Measurements from ENCODE around the gene ATP8A2.

The ATP8A2 gene

GRCh38 chr13:26022538-26023292 is 650.9 kb downstream of the ATP8A2 start:
- no peak for DNase-seq

GRCh38 chr13:26024558-26024957 is 652.8 kb downstream of the ATP8A2 start:
- DNase-seq: no peak

- DNase-seq: no peak
Observed at GRCh38 chr13:26025196-26025595, 653.4 kb downstream of the ATP8A2 start.

GRCh38 chr13:26025771-26026170 is 654.0 kb downstream of the ATP8A2 start:
- no peak for DNase-seq

GRCh38 chr13:26026211-26026610 is 654.4 kb downstream of the ATP8A2 start:
- no peak for DNase-seq

- DNase-seq: no peak
Observed at GRCh38 chr13:26029581-26030136, 657.9 kb downstream of the ATP8A2 start.

- DNase-seq: no peak
Observed at GRCh38 chr13:26030331-26030730, 658.6 kb downstream of the ATP8A2 start.

- no peak for DNase-seq
Observed at GRCh38 chr13:26034018-26034417, 662.2 kb downstream of the ATP8A2 start.

GRCh38 chr13:26036383-26036782 is 664.6 kb downstream of the ATP8A2 start:
- no peak for DNase-seq

- DNase-seq: no peak
Observed at GRCh38 chr13:26037302-26037701, 665.5 kb downstream of the ATP8A2 start.

GRCh38 chr13:26038931-26039475 is 667.2 kb downstream of the ATP8A2 start:
- DNase-seq: no peak

- DNase-seq: no peak
Observed at GRCh38 chr13:26041444-26041843, 669.7 kb downstream of the ATP8A2 start.

- DNase-seq: no peak
Observed at GRCh38 chr13:26042785-26043184, 671.0 kb downstream of the ATP8A2 start.

- no peak for DNase-seq
Observed at GRCh38 chr13:26045142-26045541, 673.4 kb downstream of the ATP8A2 start.

- DNase-seq: no peak
Observed at GRCh38 chr13:26046639-26047038, 674.9 kb downstream of the ATP8A2 start.

- no peak for DNase-seq
Observed at GRCh38 chr13:26047040-26047439, 675.3 kb downstream of the ATP8A2 start.

- no peak for DNase-seq
Observed at GRCh38 chr13:26048741-26049140, 677.0 kb downstream of the ATP8A2 start.

- no peak for DNase-seq
Observed at GRCh38 chr13:26050568-26051230, 678.9 kb downstream of the ATP8A2 start.

GRCh38 chr13:26051231-26051656 is 679.5 kb downstream of the ATP8A2 start:
- no peak for DNase-seq

GRCh38 chr13:26051657-26052311 is 680.0 kb downstream of the ATP8A2 start, which contains the start of gene SHISA2:
TSS of gene SHISA2 (minus strand) at chr13:26052016. CDS start at chr13:26050975, 1,041 bp downstream.
- no peak for DNase-seq

- DNase-seq: no peak
Observed at GRCh38 chr13:26052337-26052736, 680.6 kb downstream of the ATP8A2 start.

- no peak for DNase-seq
Observed at GRCh38 chr13:26053418-26053980, 681.7 kb downstream of the ATP8A2 start.

- DNase-seq: no peak
Observed at GRCh38 chr13:26054896-26055295, 683.1 kb downstream of the ATP8A2 start.

Measured in CD4-positive, alpha-beta T cell treated with Interleukin-4 for 4 hours (primary cell).